ENCODE measurements around the gene MCM3. TPM values are rescaled to one million over a fixed set of nuclear protein-coding genes. Genes with fewer than 3 reads are reported as not detected.

The MCM3 gene
- total RNA-seq, 2 donors from 2014 or later = 33.6 to 51.1 TPM

GRCh38 chr6:52310932-52311331 lies 26.4 kb upstream of the MCM3 start:
- intact Hi-C loops (cut with DNase I) = no loop called here
- Histone ChIP-seq H3K4me3 (no peak overlapping the region), H3K36me3 (no peaks in the 10 kb centered on the region), H3K27ac (no peak overlapping the region), H3K4me1 (replicated peaks) (no peaks in the 10 kb centered on the region), H3K27me3 (replicated peaks; ENCODE audit: insufficient read depth) (no peaks in the 10 kb centered on the region), H3K9me3 (no peaks in the 10 kb centered on the region)
- no peak for DNase-seq (ENCODE audit: low spot score)
- TF ChIP-seq POLR2A (IDR thresholded peaks at IDR 0.05) (no peak), CTCF (IDR thresholded peaks at IDR 0.05) (no peak), POLR2AphosphoS5 (IDR thresholded peaks at IDR 0.05) (no peak)
- 44% methylated on average over 3 of the region's 3 CpGs for WGBS

DNA sequence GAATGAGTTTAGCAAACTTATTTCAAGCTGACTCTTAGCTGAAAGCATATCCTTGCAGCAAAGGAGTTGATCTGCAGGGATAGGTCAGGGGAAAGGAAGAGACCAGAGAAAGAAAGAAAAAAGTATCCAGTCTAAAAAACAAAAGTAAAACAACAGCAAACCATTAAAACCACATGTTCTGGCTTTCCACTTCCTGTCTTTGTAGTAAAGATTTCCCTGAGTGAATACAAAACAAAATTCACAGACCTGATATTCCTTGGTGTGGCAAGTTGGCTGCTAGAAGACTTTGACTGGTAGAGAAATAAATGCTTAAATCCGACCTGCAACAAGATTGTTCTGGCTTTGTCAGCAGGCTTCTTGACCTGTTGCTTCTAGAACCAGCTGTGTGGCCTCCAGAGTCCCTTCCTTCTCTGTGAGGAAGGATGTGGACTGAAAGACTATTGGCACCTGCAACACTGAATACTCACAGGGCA lies 23.4 kb upstream of the MCM3 start:
- intact Hi-C loops (cut with DNase I) = no loop called here

DNA sequence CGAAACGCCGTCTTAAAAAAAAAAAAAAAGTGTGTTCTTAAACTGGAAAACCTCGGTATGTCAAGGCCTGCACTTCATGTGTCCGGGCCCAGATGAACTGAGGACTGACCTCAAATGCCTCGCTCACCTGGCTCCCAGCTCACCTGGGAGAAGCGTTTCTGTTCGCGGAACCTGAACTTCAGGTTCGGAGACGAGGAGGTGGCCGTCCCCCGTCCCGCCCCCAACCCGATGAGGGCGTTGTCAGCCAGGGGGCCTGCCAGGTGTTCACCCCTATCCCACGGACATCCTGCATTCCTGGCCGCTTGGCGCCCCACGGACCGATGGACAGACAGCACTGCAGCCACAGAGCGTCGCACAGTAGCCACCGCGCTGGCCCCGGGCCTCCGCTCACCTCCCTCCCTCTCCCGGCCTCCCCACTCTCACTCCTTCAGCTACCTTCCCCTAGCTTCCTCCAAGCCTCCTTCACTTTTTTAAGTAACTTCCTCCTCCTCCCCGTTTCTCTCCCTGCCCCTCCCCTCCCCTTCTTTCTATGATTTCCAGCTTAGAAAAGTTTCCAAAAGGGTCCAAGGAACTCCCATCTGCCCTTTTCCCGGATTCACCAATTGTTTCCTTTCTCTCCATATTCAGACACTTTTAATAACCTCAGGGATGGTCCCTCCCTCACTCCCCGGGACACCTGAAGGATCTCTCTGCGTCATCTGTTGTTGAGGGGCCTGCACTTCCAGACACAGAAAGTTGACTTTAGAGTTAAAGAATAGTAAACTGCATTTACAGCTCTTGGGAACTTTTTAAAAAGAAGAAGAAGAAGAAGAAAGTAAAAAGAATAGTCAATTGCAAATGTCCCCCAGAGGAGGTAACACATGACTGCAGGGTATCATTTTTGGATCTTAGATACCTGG lies 22.7 kb upstream of the MCM3 start:
- DNase-seq (ENCODE audit: low spot score) = no peak
- Histone ChIP-seq H3K4me1 (replicated peaks) (no peaks in the 10 kb centered on the region), H3K4me3 (no peak overlapping the region), H3K27me3 (replicated peaks; ENCODE audit: insufficient read depth) (no peaks in the 10 kb centered on the region), H3K9me3 (no peaks in the 10 kb centered on the region), H3K36me3 (no peaks in the 10 kb centered on the region), H3K27ac (no peak overlapping the region)
- intact Hi-C loops (cut with DNase I) = no loop called here
- 47% methylated on average over 32 of the region's 32 CpGs for WGBS
- TF ChIP-seq POLR2A (IDR thresholded peaks at IDR 0.05) (no peak), CTCF (IDR thresholded peaks at IDR 0.05) (no peak), POLR2AphosphoS5 (IDR thresholded peaks at IDR 0.05) (no peak)

More for the DNA sequence above, 23.4 kb upstream of the MCM3 start:
- TF ChIP-seq CTCF (IDR thresholded peaks at IDR 0.05) (no peak), POLR2A (IDR thresholded peaks at IDR 0.05) (no peak), POLR2AphosphoS5 (IDR thresholded peaks at IDR 0.05) (no peak)
- DNase-seq (ENCODE audit: low spot score) = no peak
- Histone ChIP-seq H3K4me3 (no peak overlapping the region), H3K4me1 (replicated peaks) (no peaks in the 10 kb centered on the region), H3K36me3 (no peaks in the 10 kb centered on the region), H3K9me3 (no peaks in the 10 kb centered on the region), H3K27ac (no peak overlapping the region), H3K27me3 (replicated peaks; ENCODE audit: insufficient read depth) (no peaks in the 10 kb centered on the region)
- WGBS = 67% methylated on average over 1 of the region's 1 CpG

GRCh38 chr6:52305948-52306767 lies 21.6 kb upstream of the MCM3 start:
- no peak overlapping the region for H3K27ac ChIP-seq
- DNase-seq (ENCODE audit: low spot score) = no peak
- H3K36me3 ChIP-seq = no peaks in the 10 kb centered on the region
- TF ChIP-seq POLR2A (IDR thresholded peaks at IDR 0.05) (no peak), CTCF (IDR thresholded peaks at IDR 0.05) (no peak), POLR2AphosphoS5 (IDR thresholded peaks at IDR 0.05) (no peak)
- H3K4me3 ChIP-seq = no peak overlapping the region
- no peaks in the 10 kb centered on the region for H3K27me3 ChIP-seq (replicated peaks; ENCODE audit: insufficient read depth)
- intact Hi-C loops (cut with DNase I) = no loop called here
- WGBS = 86% methylated on average over 15 of the region's 15 CpGs
- no peaks in the 10 kb centered on the region for H3K4me1 ChIP-seq (replicated peaks)
- no peaks in the 10 kb centered on the region for H3K9me3 ChIP-seq
